K562 treated with DMSO at 1 percent for 4 hours (cell line): ENCODE data around the gene LACRT. TPM values are rescaled to one million over a fixed set of nuclear protein-coding genes. Genes with fewer than 3 reads are reported as not detected.

Experiments
- total RNA-seq: library from RNA; unstranded; fragments of 300-600 nt; gene quantifications from 2 replicates; pipeline ENCODE4 v1.2.3, GENCODE V29; 2022; ENCODE audit not compliant: insufficient read depth

Gene LACRT, protein sequence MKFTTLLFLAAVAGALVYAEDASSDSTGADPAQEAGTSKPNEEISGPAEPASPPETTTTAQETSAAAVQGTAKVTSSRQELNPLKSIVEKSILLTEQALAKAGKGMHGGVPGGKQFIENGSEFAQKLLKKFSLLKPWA
- not detected in 2 replicates for total RNA-seq

DNA sequence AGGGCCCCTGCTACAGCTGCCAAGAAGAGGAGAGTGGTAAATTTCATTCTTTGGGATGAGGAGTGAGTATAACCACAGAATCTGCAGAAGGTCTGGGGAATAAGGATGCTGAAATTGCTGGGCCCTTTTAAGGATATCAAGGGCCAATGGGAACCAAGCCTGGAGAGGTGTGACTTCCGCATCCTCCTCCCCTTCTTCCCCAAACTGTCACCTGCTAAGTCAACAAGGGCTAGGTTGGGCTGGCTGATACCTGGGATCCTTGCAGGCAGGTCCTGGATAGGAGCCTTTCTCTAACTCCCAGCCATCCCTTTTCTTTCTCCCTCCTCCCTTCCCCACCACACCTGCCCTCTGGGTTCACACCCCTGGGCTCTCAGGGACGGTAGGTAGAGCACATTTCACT is at the start of gene LACRT:
TSS of gene LACRT (minus strand) at position 101 of the 400 bp plus-strand sequence. CDS start at position 47, 54 bp downstream.

DNA sequence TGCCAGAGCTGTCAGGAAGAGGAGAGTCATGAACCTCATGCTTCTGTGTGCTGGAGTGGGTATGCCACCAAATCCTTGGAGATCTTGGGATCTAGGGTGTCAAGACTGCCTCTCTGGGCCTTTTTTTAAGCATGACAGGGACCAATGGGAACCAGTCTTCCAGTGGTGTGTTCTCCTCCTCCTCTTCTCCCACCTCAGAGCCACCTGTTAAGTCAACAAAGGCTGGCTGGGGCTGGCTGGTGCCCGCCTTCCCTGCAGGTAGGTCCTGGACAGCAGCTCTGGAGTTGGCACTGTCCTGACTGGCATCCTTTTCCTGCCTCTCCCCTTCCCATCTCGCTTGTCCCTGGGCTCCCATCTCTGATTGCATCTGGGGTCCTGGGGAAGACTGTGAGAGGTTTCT is 13.6 kb upstream of the LACRT start, which contains the start of gene DCD:
TSS of gene DCD (minus strand) at position 101 of the 400 bp plus-strand sequence. CDS start at position 39, 62 bp downstream.

DNA sequence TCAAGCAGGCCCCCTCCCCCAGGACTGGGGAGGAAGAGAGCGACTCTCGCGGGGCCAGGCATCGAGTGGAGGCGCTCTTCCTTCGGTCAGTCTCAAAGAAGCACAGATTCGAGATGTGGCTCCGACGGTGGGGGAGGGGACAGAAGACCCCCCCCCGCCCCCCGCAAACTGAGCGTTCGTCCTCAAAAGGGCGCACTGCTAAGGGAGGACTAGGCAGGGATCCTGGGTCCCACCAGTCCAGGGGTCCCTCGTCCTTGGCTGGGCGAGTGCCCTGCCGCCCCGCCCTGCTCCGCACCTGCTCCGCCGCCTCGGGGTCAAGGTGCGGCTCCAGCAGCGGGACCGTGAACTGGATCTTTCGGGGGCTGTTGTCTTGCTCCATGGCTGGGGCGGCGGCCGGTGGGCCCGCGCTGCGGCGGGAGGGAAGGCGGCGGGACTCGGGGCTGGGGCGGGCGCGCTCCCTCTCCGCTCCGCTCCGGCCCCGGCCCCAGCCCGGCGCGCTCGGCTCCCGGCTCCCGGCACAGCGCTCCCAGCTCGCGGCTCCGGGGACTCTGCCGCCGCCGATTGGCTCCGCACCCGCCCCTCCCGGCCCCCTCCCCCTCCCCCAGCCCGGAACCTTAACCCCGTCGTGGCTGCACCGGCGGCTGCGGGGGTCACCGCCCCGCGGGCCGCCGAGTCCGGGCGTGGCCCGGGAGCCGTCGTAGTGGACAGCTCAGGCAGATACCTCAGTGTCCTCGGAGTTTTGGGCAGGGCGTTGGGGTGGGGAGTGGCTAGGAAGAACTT is 46.4 kb downstream of the LACRT start, which contains the start of gene PPP1R1A:
TSS of gene PPP1R1A (minus strand) at position 550 of the 780 bp plus-strand sequence. CDS start at position 379, 171 bp downstream.

Other genes with a start within 250 kb of the LACRT start
- gene ITGA5, start 215.6 kb downstream of the LACRT start, total RNA-seq = 56.9 and 93.7 TPM in 2 replicates
- gene GTSF1, start 161.3 kb downstream of the LACRT start, total RNA-seq = 315 and 349 TPM in 2 replicates
- 37.5 and 42.0 TPM in 2 replicates for gene NCKAP1L, start 137.1 kb downstream of the LACRT start, total RNA-seq
- gene PDE1B, start 85.3 kb downstream of the LACRT start, total RNA-seq = 3.0 and 4.4 TPM in 2 replicates
- gene PPP1R1A, start 46.2 kb downstream of the LACRT start, total RNA-seq = not detected in 2 replicates
- gene DCD, start 13.5 kb upstream of the LACRT start, total RNA-seq = not detected in 2 replicates
- not detected in 2 replicates for gene MUCL1, start 219.6 kb upstream of the LACRT start, total RNA-seq